Measurements from ENCODE around the gene MNX1. TPM values are rescaled to one million over a fixed set of nuclear protein-coding genes. Genes with fewer than 3 reads are reported as not detected.
A peak's percentile ranks its signal among the peaks of the same experiment; 100 is the strongest.

MNX1 gene
- not detected for total RNA-seq

GRCh38 chr7:157010588-157011332 lies at the start of gene MNX1:
TSS of gene MNX1 (minus strand) at chr7:157010663. CDS start at chr7:157010350, 313 bp downstream.
- H3K36me3 Mint-ChIP-seq = no peaks in the 10 kb centered on the region
- peak; percentile 68 for DNase-seq
- peaks cover 14% of the 10 kb centered on the region for H3K4me1 Mint-ChIP-seq
- H3K4me3 Mint-ChIP-seq = peak within 1 kb of the TSS; percentile 51
- H3K9me3 Mint-ChIP-seq = no peaks in the 10 kb centered on the region
- peaks cover 88% of the 10 kb centered on the region for H3K27me3 Mint-ChIP-seq
- H3K27ac Mint-ChIP-seq = no peak within 1 kb of the TSS

- H3K9me3 Mint-ChIP-seq = peaks cover 10% of the 10 kb centered on the region
- H3K36me3 Mint-ChIP-seq = no peaks in the 10 kb centered on the region
- no peaks in the 10 kb centered on the region for H3K4me1 Mint-ChIP-seq
- H3K27me3 Mint-ChIP-seq = peaks cover 24% of the 10 kb centered on the region
- no peak for DNase-seq
- no peak overlapping the region for H3K4me3 Mint-ChIP-seq
- no peak overlapping the region for H3K27ac Mint-ChIP-seq
Measured at GRCh38 chr7:157059534-157059933, 49.1 kb upstream of the MNX1 start.

- no peak overlapping the region for H3K4me3 Mint-ChIP-seq
- no peak for DNase-seq
- no peaks in the 10 kb centered on the region for H3K36me3 Mint-ChIP-seq
- peaks cover 8% of the 10 kb centered on the region for H3K9me3 Mint-ChIP-seq
- H3K4me1 Mint-ChIP-seq = no peaks in the 10 kb centered on the region
- peaks cover 29% of the 10 kb centered on the region for H3K27me3 Mint-ChIP-seq
- no peak overlapping the region for H3K27ac Mint-ChIP-seq
Measured at GRCh38 chr7:157058701-157059100, 48.2 kb upstream of the MNX1 start.

- Mint-ChIP-seq H3K36me3 (no peaks in the 10 kb centered on the region), H3K27ac (no peak overlapping the region), H3K4me3 (no peak overlapping the region), H3K27me3 (peaks cover 33% of the 10 kb centered on the region), H3K4me1 (no peaks in the 10 kb centered on the region), H3K9me3 (peaks cover 11% of the 10 kb centered on the region)
- DNase-seq = no peak
Measured at GRCh38 chr7:157058068-157058467, 47.6 kb upstream of the MNX1 start.

GRCh38 chr7:157056957-157057902 lies 46.8 kb upstream of the MNX1 start:
- Mint-ChIP-seq H3K27ac (no peak overlapping the region), H3K4me3 (no peak overlapping the region), H3K27me3 (peaks cover 32% of the 10 kb centered on the region), H3K9me3 (peaks cover 12% of the 10 kb centered on the region), H3K4me1 (no peaks in the 10 kb centered on the region), H3K36me3 (no peaks in the 10 kb centered on the region)
- DNase-seq = no peak

- H3K27ac Mint-ChIP-seq = no peak overlapping the region
- H3K27me3 Mint-ChIP-seq = peaks cover 34% of the 10 kb centered on the region
Measured at GRCh38 chr7:157056246-157056645, 45.8 kb upstream of the MNX1 start.

GRCh38 chr7:157054927-157055326 lies 44.5 kb upstream of the MNX1 start:
- H3K4me1 Mint-ChIP-seq = no peaks in the 10 kb centered on the region
- H3K27me3 Mint-ChIP-seq = peaks cover 40% of the 10 kb centered on the region
- H3K9me3 Mint-ChIP-seq = peaks cover 12% of the 10 kb centered on the region
- no peak overlapping the region for H3K27ac Mint-ChIP-seq
- H3K36me3 Mint-ChIP-seq = no peaks in the 10 kb centered on the region
- H3K4me3 Mint-ChIP-seq = no peak overlapping the region
- DNase-seq = no peak

More at GRCh38 chr7:157056246-157056645, 45.8 kb upstream of the MNX1 start:
- Mint-ChIP-seq H3K4me3 (no peak overlapping the region), H3K36me3 (no peaks in the 10 kb centered on the region), H3K9me3 (peaks cover 12% of the 10 kb centered on the region), H3K4me1 (no peaks in the 10 kb centered on the region)
- no peak for DNase-seq

- H3K4me3 Mint-ChIP-seq = no peak overlapping the region
- DNase-seq = no peak
- no peak overlapping the region for H3K27ac Mint-ChIP-seq
- H3K27me3 Mint-ChIP-seq = peaks cover 39% of the 10 kb centered on the region
- H3K9me3 Mint-ChIP-seq = peaks cover 12% of the 10 kb centered on the region
- H3K4me1 Mint-ChIP-seq = no peaks in the 10 kb centered on the region
- H3K36me3 Mint-ChIP-seq = no peaks in the 10 kb centered on the region
Measured at GRCh38 chr7:157053118-157053517, 42.7 kb upstream of the MNX1 start.

GRCh38 chr7:157047148-157047547 lies 36.7 kb upstream of the MNX1 start:
- no peak for DNase-seq
- Mint-ChIP-seq H3K27me3 (peaks cover 22% of the 10 kb centered on the region), H3K27ac (no peak overlapping the region), H3K4me3 (no peak overlapping the region), H3K36me3 (no peaks in the 10 kb centered on the region), H3K4me1 (no peaks in the 10 kb centered on the region), H3K9me3 (no peaks in the 10 kb centered on the region)

GRCh38 chr7:157046681-157047080 lies 36.2 kb upstream of the MNX1 start:
- Mint-ChIP-seq H3K36me3 (no peaks in the 10 kb centered on the region), H3K27ac (no peak overlapping the region), H3K27me3 (peaks cover 21% of the 10 kb centered on the region), H3K4me3 (no peak overlapping the region), H3K9me3 (no peaks in the 10 kb centered on the region), H3K4me1 (no peaks in the 10 kb centered on the region)
- no peak for DNase-seq

GRCh38 chr7:157044943-157045660 lies 34.6 kb upstream of the MNX1 start:
- Mint-ChIP-seq H3K27ac (no peak overlapping the region), H3K36me3 (no peaks in the 10 kb centered on the region), H3K9me3 (no peaks in the 10 kb centered on the region), H3K4me1 (no peaks in the 10 kb centered on the region), H3K4me3 (no peak overlapping the region), H3K27me3 (peaks cover 12% of the 10 kb centered on the region)
- DNase-seq = no peak

- H3K9me3 Mint-ChIP-seq = no peaks in the 10 kb centered on the region
- no peak for DNase-seq
- no peak overlapping the region for H3K27ac Mint-ChIP-seq
- no peak overlapping the region for H3K4me3 Mint-ChIP-seq
- no peaks in the 10 kb centered on the region for H3K36me3 Mint-ChIP-seq
- peaks cover 9% of the 10 kb centered on the region for H3K27me3 Mint-ChIP-seq
- no peaks in the 10 kb centered on the region for H3K4me1 Mint-ChIP-seq
Measured at GRCh38 chr7:157044147-157044687, 33.8 kb upstream of the MNX1 start.

GRCh38 chr7:157043745-157044144 lies 33.3 kb upstream of the MNX1 start:
- Mint-ChIP-seq H3K36me3 (no peaks in the 10 kb centered on the region), H3K27ac (no peak overlapping the region), H3K4me1 (no peaks in the 10 kb centered on the region), H3K4me3 (no peak overlapping the region), H3K9me3 (no peaks in the 10 kb centered on the region), H3K27me3 (peaks cover 9% of the 10 kb centered on the region)
- DNase-seq = no peak

- Mint-ChIP-seq H3K9me3 (no peaks in the 10 kb centered on the region), H3K4me1 (no peaks in the 10 kb centered on the region), H3K27ac (no peak overlapping the region), H3K36me3 (no peaks in the 10 kb centered on the region), H3K27me3 (peaks cover 22% of the 10 kb centered on the region), H3K4me3 (no peak overlapping the region)
- no peak for DNase-seq
Measured at GRCh38 chr7:157041514-157042277, 31.2 kb upstream of the MNX1 start.

Data from activated naive CD8-positive, alpha-beta T cell treated with anti-CD3 and anti-CD28 coated beads for 36 hours (primary cell).